Ramos (cell line): Measurements from ENCODE around the gene FRMD4A.

Experiments used
- in situ Hi-C: fragments of 300-500 bp; cut with MboI; formaldehyde crosslinking; loops from one replicate; pipeline ENCODE4 v1.14.3; 2022; ENCODE audit warnings: low sequenced_read_pairs; ENCODE audit not compliant: unreplicated experiment

FRMD4A gene

GRCh38 chr10:14004536-14004935, 326.2 kb downstream of the FRMD4A start:
- in situ Hi-C loops = no loop called here

DNA sequence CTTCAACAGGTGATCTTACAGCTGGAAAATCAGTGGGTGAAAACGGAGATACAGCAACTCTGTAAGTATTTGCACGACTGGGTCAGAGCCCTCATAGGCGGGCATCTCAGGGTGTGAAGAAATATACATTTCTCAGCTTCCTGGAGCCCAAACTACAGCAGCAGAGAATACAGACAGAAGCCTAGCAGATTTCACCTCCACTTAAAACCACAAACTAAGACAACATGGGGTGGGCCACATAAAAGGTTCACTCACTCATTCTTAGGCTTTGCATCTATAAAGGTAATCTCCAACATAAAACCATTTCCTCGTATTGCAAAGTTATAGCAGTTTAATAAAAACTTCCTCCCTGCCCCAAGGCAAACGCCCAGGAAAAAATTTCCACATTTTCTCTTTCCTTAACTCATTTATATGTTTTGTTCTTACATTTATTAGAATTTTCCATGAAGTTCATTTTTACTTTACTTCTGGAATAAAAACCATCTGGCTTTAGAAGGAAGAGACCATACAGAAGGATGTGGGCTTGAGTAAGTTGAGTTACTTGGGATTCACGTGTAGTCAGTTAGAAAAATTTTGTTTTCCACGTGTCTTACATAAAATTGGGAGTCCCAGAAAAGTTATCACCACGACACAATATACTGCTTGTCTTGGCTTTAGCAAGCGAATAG, 327.1 kb downstream of the FRMD4A start:
- in situ Hi-C loops = no loop called here

- in situ Hi-C loops = no loop called here
Observed at GRCh38 chr10:14001298-14002040, 329.3 kb downstream of the FRMD4A start.

DNA sequence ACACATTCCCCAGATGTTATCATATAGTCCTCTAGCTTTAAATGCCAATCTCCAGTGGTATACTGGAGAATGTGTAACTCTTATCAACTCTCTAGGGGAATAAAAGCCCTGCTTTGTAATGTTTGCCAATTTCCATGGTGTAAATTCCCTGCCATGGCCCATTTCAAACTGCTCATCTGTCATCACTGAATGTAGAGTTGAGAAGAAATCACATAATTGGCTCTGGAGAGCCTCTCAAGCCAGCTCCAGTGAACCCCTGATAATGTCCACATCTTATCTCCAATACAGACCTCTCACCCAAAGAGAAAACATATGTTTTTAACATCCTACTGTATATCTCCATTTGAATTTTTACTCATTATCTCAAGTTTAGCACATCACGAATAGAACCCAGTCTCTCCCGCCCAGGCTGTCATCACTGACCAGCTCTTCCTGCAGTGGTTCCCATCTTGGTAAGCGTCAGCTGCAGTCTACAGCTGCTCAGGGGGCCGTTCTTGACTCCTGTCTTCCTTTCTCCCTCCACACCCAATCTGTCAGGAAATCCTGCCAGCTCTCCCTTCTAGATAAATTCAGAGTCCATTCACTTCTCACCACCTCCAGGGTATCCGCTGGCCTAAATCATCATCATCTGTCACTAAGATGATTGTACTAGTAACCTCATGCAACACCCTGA, 332.4 kb downstream of the FRMD4A start:
- in situ Hi-C loops = no loop called here

- in situ Hi-C loops = no loop called here
Observed at GRCh38 chr10:13997650-13998049, 333.1 kb downstream of the FRMD4A start.

DNA sequence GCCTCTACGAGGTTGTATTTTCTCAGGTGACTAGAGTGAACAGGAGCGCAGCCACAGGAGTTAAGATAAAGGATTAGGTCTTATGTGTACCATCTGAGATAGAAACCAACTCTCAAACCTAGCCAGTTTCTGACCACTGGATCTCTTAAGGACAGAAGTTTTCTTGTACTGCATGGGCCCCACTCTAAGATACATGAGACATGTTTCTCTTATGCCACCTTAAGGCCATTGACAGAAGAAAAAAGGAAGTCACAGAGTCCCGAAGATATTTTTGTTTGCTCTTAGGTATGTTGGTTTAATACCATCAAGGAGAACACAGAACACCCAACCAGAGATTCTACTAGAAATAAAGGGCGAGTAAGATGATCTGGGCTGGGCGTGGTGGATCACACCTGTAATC, 335.8 kb downstream of the FRMD4A start:
- in situ Hi-C loops = no loop called here

GRCh38 chr10:13993673-13994089, 337.0 kb downstream of the FRMD4A start:
- in situ Hi-C loops = no loop called here

GRCh38 chr10:13993169-13993568, 337.6 kb downstream of the FRMD4A start:
- in situ Hi-C loops = no loop called here

DNA sequence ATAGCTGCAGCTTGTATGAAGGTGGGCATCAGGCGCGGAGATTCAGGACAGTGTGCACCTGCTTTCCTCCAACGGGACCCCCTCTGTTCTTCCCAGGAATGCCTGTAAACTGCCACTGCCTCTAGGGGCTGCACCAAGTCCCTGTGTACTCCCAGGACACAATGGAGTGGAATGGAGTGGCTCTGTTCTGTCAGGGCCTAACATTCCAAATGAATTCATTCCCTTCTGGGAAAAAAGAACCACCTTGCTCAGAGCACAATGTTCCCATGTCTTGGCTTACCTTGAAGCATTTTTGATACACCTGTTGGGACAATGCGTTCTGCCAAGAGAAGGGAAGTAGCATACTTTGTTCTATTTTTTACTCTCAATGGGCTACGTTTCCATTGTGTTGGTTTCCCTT, 339.4 kb downstream of the FRMD4A start:
- in situ Hi-C loops = no loop called here

GRCh38 chr10:13990946-13991345, 339.8 kb downstream of the FRMD4A start:
- in situ Hi-C loops = no loop called here

DNA sequence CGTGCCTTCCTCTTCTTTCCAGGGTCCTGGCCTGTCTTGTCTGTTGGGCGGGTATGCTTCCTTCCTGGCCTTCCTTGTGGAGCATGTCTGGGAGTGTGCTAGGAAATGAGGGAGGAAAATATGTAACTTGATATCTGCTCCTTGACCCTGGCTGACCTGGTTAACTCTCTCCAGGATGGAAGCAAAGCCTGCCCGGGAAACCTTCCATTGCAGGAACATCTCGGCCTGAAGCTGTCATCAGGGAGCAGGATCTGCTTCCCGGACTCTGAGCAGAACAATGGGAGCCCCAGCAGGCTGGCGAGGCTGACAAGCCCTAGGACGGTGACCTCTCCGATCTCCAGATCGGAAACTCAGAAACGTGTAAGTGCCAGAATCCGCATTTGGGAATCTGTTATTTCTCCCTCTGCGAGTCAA, 340.3 kb downstream of the FRMD4A start:
- in situ Hi-C loops = no loop called here

- in situ Hi-C loops = no loop called here
Observed at GRCh38 chr10:13989616-13990015, 341.1 kb downstream of the FRMD4A start.

DNA sequence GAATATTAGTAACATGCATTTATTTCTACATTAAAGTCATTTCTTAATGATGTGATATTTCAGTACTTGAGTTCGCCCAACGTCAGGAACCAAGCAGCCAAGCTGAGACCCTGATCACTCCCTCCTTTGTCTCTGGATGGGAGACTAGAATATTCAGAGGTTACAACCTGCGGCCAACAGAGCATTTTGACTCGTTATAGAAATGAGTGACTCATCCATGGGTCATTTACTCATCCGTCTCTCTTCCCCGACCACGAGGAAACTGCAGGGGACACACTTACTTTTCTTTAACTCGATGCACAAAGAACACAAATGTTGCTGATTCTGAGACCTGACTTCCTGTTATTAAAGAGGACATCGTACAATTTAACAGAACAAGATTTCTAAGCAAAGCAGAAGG, 343.3 kb downstream of the FRMD4A start:
- in situ Hi-C loops = no loop called here

GRCh38 chr10:13984647-13985155, 346.0 kb downstream of the FRMD4A start:
- in situ Hi-C loops = no loop called here

- in situ Hi-C loops = no loop called here
Observed at GRCh38 chr10:13983035-13983434, 347.7 kb downstream of the FRMD4A start.

DNA sequence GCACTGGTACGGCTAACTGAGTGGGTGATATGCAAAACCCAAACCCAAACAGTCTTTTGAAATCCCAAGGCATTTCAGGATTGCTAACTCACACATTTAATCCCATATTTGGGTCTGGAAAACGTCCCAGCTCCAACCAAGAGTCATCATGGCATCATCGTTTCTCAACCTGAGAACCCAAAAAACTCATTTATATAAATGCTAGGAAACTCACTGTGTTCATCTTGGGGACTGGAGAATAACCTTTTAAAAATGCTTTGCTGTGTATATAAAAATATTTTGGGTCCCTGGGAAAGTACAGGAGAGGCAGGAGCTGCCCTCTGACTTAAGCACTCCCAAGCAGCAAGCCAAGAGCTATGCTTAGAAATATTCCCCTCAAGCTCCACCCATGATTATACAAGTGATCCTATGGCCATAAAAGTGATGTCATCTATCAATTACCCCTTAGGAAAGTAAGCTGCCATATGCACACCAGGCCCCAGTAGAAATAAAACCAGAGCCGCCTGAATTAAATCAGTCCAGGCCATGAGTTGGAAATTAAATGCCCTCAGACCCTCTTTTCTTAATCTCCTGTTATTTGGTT, 352.1 kb downstream of the FRMD4A start:
- in situ Hi-C loops = no loop called here

GRCh38 chr10:13977861-13978532, 352.7 kb downstream of the FRMD4A start:
- in situ Hi-C loops = no loop called here

GRCh38 chr10:13973742-13974141, 357.0 kb downstream of the FRMD4A start:
- in situ Hi-C loops = no loop called here

DNA sequence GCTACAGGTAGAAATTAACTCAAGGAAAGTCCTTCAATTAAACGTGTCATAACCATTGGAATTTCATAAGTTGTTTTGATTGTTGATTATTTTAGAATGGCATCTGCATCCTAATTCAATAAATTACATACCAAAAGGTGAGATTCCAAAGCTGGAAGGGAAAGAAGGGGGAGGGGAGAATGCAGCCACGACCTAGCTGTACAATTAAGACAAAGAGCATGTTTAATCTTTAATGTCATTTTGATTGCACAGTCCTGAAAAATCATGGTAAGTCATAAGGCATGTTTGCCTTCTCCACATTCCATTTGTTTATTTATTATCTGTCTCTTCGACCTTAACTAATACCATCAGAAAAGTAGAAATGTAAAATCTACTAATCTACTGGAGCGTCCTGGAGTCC, 358.1 kb downstream of the FRMD4A start:
- in situ Hi-C loops = no loop called here
